Central memory CD8-positive, alpha-beta T cell (primary cell): Measurements from ENCODE around the gene DOCK10.
A peak's percentile ranks its signal among the peaks of the same experiment; 100 is the strongest.

Experiments used
- ATAC-seq: fragments of 150-1000 bp; cut with Tn5 transposase; replicated peaks from 2 replicates; pipeline ENCODE4 v1.10.0; 2022; ENCODE audit warnings: mild to moderate bottlenecking, moderate FRiP score, moderate number of reproducible peaks; ENCODE audit not compliant: poor library complexity, severe bottlenecking; ENCODE audit errors: extremely low read depth
- DNase-seq, 2 donors: peaks; one replicate each; pipeline ENCODE4 v3.0.0; 2021; ENCODE audit warnings: low spot score in 2 of 2
- H3K27ac Mint-ChIP-seq: one replicate; pipeline ENCODE4 v1.8.0; 2022; ENCODE audit warnings: low read depth, mild to moderate bottlenecking, moderate library complexity, mixed read lengths
- H3K27me3 Mint-ChIP-seq: one replicate; pipeline ENCODE4 v1.8.0; 2022; ENCODE audit warnings: mixed read lengths
- H3K36me3 Mint-ChIP-seq: one replicate; pipeline ENCODE4 v1.8.0; 2022; ENCODE audit warnings: mild to moderate bottlenecking, moderate library complexity, mixed read lengths; ENCODE audit not compliant: insufficient read depth
- H3K4me1 Mint-ChIP-seq: one replicate; pipeline ENCODE4 v1.8.0; 2022; ENCODE audit warnings: mixed read lengths
- H3K4me3 Mint-ChIP-seq: one replicate; pipeline ENCODE4 v1.8.0; 2022; ENCODE audit warnings: mild to moderate bottlenecking, moderate library complexity, mixed read lengths
- H3K9me3 Mint-ChIP-seq: one replicate; pipeline ENCODE4 v1.8.0; 2022; ENCODE audit warnings: mixed read lengths

DOCK10 gene

DNA sequence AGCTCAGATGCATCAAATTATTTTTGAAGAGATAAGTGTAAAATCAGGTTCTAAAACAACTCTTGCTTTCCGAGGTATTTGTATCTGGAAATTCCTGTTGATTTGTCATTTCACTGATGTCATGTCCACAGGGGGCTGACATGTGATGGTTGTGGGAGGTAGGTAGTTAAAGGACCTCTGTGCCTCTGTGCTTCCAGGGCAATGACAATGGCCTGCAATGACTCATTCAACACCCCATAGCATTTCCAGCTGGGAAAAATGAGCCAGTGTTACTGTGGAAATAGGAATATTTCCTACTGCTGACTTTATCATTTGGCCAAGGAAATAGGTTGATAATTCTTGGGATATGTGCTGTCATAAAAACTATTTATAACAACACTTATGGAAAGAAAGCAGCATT lies 239.9 kb downstream of the DOCK10 start:
- Mint-ChIP-seq H3K4me1 (no peaks in the 10 kb centered on the region), H3K4me3 (no peak overlapping the region), H3K27me3 (no peaks in the 10 kb centered on the region), H3K36me3 (peaks cover 78% of the 10 kb centered on the region), H3K27ac (peak overlapping the region; percentile 30), H3K9me3 (no peaks in the 10 kb centered on the region)
- no peak for DNase-seq
- no peak for ATAC-seq

DNA sequence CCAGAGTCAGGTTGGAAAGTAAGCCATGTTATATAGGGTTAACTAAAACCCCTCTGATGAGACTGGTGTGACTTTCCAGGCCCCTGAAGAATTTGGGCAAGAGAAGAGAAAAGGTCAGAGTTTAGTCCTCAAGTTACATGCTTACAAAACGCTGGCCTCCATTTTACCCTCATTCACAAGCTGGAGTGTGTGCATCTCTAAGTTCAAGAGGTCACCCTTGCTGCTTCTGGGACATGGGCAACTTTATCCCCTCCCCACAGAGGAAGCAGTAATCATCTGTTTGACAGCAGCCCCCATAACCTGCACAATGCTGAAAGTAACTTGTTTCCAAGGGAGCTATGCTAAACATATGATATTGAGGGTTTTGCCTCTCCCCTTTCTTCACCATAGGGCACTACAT lies 240.9 kb downstream of the DOCK10 start:
- H3K4me3 Mint-ChIP-seq = no peak overlapping the region
- no peaks in the 10 kb centered on the region for H3K27me3 Mint-ChIP-seq
- no peak for DNase-seq
- ATAC-seq = no peak
- no peaks in the 10 kb centered on the region for H3K9me3 Mint-ChIP-seq
- no peaks in the 10 kb centered on the region for H3K4me1 Mint-ChIP-seq
- peak overlapping the region; percentile 30 for H3K27ac Mint-ChIP-seq
- peaks cover 80% of the 10 kb centered on the region for H3K36me3 Mint-ChIP-seq

DNA sequence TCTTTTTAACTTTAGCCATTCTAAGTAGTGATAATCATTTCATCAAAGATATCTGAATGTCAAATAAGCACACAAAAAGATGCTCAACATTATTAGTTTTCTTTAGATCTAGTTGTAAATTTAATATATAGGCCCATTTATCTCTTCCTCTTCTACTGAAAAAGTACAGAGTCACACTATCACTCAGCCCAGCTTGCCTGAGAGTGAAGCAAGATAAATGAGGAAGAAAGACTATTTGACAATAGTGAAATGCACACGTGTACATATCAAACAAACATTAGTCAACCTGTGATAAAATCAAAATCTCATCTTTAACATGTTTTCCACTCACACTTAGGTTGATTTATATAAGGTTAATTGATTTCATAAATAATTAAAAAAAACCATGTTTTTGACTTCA lies 242.6 kb downstream of the DOCK10 start:
- Mint-ChIP-seq H3K9me3 (no peaks in the 10 kb centered on the region), H3K27ac (no peak overlapping the region), H3K36me3 (peaks cover 83% of the 10 kb centered on the region), H3K4me3 (no peak overlapping the region), H3K27me3 (no peaks in the 10 kb centered on the region), H3K4me1 (no peaks in the 10 kb centered on the region)
- ATAC-seq (no peak), DNase-seq (no peak)

DNA sequence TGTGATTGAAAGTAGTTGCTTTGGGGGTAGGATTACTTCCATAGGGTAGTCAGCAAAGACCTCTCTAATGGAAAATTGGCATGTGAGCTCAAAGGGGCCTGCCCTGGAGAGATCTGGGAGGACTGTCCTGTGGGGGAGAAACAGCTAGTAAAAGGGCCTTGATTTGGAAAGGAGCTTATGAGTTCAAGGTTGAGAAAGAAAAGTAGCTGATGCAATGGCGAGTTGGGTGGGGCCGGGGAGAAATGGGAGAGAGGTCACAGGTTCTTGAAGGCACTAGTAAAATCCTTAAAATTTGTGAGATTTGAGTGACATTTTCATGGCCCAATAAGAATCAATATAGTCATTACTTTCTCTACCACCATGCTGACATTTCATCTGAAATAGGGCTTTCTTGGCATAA lies 244.1 kb downstream of the DOCK10 start:
- DNase-seq (no peak), ATAC-seq (no peak)
- Mint-ChIP-seq H3K4me1 (no peaks in the 10 kb centered on the region), H3K27ac (peak overlapping the region; percentile 2), H3K36me3 (peaks cover 84% of the 10 kb centered on the region), H3K27me3 (no peaks in the 10 kb centered on the region), H3K4me3 (no peak overlapping the region), H3K9me3 (no peaks in the 10 kb centered on the region)

DNA sequence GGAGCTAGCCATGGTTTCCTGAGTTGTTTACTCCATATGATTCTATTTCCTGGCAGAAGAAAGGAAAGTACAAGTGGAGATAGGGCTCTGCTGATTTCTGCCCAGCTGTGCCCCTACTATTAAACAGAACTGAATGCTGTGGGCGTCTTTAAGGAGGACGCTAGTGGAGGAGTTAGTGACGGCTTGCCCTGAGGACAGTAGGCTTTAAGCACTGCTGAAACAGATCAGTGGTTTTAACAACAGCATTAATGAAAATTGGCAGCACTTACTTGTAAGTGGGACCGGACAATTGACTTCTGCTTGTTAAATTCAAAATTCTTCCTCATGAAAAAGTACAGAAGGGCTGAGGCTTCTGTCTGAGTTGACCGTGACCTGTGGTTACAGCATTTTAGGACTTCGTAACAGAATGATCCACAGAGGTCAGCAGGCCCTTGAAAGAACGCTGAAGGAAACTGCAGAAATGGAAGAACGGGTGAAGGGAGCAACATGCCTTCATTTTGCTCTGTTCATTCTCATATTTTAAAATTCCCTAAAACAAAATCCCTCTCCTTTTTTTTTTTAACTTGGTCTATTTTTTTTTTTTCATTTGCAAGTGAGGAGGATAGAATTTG lies 245.5 kb downstream of the DOCK10 start:
- H3K36me3 Mint-ChIP-seq = peaks cover 81% of the 10 kb centered on the region
- H3K4me1 Mint-ChIP-seq = no peaks in the 10 kb centered on the region
- H3K9me3 Mint-ChIP-seq = no peaks in the 10 kb centered on the region
- no peak for ATAC-seq
- no peak overlapping the region for H3K27ac Mint-ChIP-seq
- no peaks in the 10 kb centered on the region for H3K27me3 Mint-ChIP-seq
- no peak overlapping the region for H3K4me3 Mint-ChIP-seq
- DNase-seq = no peak

DNA sequence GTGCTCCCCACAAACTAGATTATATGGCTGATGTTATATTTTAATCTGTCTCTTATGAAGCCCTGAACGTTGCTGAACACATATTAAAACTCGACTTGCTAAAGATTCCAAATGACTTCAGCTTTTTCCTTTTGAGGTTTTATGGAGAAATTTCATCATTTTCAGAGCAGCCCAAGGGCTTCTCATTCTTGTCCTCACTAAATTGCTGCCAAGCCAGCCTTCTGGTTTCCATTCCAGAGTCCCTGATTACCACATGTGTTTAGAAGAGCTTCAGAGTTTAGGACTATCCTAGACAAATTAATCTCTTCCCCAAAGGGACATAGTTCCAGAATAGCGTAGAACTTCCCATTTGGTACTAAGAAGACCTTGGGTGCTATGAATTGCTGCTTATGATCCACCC lies 248.3 kb downstream of the DOCK10 start:
- Mint-ChIP-seq H3K9me3 (no peaks in the 10 kb centered on the region), H3K4me1 (no peaks in the 10 kb centered on the region), H3K27ac (no peak overlapping the region), H3K27me3 (no peaks in the 10 kb centered on the region), H3K36me3 (peaks cover 80% of the 10 kb centered on the region), H3K4me3 (no peak overlapping the region)
- DNase-seq (no peak), ATAC-seq (no peak)

DNA sequence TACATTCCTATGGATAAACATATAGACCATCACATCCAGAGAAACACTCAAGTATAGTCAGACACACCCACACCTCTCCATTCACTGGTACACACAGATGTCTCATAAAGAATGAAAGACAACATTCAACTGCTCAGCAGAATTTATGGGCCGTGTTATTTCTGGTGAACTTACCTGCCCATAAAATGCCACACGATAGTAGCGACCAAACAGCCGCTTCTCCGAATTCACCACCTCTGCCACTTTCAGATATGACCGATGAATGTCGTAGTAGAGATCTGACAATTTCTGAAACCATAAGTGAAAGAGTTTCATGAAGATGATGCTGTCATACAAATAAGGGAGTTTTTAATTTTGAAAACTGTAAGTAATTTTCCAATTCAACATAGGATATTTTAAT lies 255.4 kb downstream of the DOCK10 start:
- no peak for DNase-seq
- peak overlapping the region; percentile 35 for H3K27ac Mint-ChIP-seq

DNA sequence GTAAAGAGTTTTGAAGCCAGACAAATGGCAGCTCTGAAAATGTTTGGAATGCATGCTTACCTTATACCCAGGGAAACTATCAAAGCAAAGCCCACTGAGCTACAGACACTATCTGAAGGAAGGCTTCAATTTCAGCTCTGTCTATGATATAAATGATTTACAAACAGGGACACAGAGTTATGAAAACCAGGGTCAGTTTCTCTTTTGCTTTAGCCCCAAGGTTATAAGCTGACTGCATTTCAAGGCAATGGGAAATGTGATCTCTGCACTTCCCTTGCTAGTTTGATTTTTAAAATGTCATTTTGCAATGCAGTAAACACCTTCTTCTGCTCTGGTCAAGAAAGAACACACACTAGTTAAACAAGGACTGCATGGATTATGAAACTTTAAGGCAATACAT lies 260.9 kb downstream of the DOCK10 start:
- Mint-ChIP-seq H3K4me3 (no peak overlapping the region), H3K27me3 (no peaks in the 10 kb centered on the region), H3K27ac (no peak overlapping the region), H3K4me1 (peaks cover 4% of the 10 kb centered on the region), H3K9me3 (no peaks in the 10 kb centered on the region), H3K36me3 (peaks cover 46% of the 10 kb centered on the region)
- ATAC-seq = no peak
- DNase-seq = no peak

More for the DNA sequence above, 255.4 kb downstream of the DOCK10 start:
- Mint-ChIP-seq H3K4me1 (peaks cover 6% of the 10 kb centered on the region), H3K4me3 (no peak overlapping the region), H3K27me3 (no peaks in the 10 kb centered on the region), H3K36me3 (peaks cover 65% of the 10 kb centered on the region), H3K9me3 (no peaks in the 10 kb centered on the region)
- ATAC-seq = no peak

DNA sequence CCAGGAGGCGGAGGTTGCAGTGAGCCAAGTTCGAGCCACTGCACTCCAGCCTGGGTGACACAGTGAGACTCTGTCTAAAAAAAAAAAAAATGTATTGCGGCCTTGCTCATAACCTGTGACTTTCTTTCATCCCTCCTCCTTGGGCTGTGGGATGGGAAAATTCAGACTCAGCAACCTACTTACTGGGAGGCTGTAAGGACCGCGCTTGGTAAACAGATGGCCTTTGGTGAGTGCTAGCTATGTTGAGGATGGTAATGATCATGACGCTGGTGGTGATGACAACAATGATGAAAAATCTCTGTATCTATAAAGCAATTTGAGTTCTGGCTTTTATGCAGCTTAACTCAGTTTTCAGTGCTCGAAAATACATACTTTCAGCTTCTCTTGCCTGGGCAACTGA lies 261.4 kb downstream of the DOCK10 start:
- H3K27ac Mint-ChIP-seq = no peak overlapping the region
- no peaks in the 10 kb centered on the region for H3K27me3 Mint-ChIP-seq

DNA sequence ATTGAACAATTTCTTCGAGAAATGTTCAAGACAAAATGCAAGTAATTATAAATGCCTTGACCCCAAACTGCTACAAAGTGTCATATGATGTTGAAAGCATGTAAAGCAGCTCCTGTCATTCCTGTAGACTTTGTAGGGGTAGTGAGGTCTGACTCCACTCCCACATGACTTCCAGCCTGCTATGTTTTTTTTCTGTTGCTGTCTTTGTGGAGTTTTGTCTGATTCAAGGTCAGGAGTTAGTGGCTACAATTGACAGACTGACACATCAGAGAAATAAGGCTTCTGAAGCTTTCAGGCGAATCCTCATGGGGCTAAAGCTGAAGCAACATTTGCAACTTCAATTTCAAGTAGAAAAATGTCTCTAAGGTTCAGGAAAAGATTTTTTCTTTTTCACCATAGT lies 262.2 kb downstream of the DOCK10 start:
- Mint-ChIP-seq H3K36me3 (peaks cover 42% of the 10 kb centered on the region), H3K27me3 (no peaks in the 10 kb centered on the region), H3K4me3 (no peak overlapping the region), H3K4me1 (peaks cover 4% of the 10 kb centered on the region), H3K9me3 (no peaks in the 10 kb centered on the region), H3K27ac (no peak overlapping the region)
- no peak for DNase-seq
- ATAC-seq = no peak

More for the DNA sequence above, 261.4 kb downstream of the DOCK10 start:
- ATAC-seq = no peak
- no peak for DNase-seq
- Mint-ChIP-seq H3K36me3 (peaks cover 45% of the 10 kb centered on the region), H3K9me3 (no peaks in the 10 kb centered on the region), H3K4me3 (no peak overlapping the region), H3K4me1 (peaks cover 4% of the 10 kb centered on the region)

DNA sequence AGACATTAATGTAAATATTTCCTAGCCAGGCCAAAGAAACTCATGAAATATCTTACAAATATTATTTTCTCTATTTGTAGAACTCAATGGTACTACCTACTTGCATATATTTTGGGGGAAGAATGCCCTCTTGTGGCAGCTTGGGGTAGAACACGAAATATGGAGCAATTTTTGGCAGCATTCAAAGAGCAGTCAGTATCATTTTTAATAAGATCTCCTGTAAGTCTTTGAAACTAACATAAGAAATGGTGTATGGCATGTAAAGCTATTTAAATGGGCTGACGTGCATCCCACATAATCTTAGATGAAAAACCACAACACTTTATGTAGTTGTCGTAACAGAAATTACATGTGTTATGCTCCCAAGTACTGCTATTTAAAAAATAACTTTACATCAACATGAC lies 263.8 kb downstream of the DOCK10 start:
- no peaks in the 10 kb centered on the region for H3K9me3 Mint-ChIP-seq
- ATAC-seq (peak; percentile 40), DNase-seq (peak; percentile 22 to 24)
- peak overlapping the region; percentile 3 for H3K27ac Mint-ChIP-seq
- no peaks in the 10 kb centered on the region for H3K27me3 Mint-ChIP-seq
- H3K4me1 Mint-ChIP-seq = peaks cover 4% of the 10 kb centered on the region
- no peak overlapping the region for H3K4me3 Mint-ChIP-seq
- H3K36me3 Mint-ChIP-seq = peaks cover 46% of the 10 kb centered on the region

DNA sequence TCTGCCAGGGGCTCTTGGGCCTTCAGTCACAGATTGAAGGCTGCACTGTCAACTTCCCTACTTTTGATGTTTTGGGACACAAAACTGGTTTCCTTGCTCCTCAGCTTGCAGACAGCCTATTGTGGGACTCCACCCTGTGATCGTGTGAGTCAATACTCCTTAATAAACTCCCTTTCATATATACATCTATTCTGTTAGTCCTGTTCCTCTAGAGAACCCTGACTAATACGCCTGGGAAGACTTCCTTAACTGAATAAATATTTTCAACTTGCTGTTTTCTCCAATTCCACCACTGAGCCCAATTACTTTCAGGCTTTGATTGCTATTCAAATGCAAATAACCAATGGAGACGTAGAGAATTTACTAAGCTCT lies 264.7 kb downstream of the DOCK10 start:
- DNase-seq = no peak

DNA sequence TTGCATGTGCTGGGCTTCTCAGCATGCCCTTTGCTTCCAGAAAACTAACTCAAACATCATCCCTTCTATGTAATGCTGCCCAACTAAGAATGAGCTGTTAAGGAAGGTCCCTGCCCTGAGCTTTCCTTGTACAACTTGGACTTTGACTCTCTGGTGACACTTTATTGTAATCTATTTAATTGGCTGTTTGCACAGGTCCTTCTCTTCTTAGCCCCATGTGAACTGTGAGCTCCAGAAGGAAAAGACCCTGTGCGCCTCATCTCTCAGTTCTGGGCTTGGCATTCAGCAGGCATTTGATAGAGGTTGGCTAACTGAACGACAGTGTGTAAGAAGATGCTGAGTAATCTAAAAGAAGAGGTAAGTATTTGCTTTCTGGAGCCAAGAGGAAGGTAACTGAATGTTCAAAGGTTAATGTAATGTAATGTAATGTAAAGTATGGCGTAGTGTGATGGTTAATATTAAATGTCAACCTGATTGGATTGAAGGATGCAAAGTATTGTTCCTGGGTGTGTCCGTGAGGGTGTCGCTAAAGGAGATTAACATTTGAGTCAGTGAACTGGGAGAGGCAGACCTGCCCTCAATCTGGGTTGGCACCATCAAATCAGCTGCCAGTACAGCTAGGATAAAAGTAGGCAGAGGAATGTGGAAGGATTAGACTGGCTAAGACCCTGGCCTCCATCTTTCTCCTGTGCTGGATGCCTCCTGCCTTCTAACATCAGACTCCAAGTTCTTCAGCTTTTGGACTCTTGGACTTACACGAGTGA lies 265.3 kb downstream of the DOCK10 start:
- Mint-ChIP-seq H3K9me3 (no peaks in the 10 kb centered on the region), H3K27me3 (no peaks in the 10 kb centered on the region), H3K36me3 (peaks cover 50% of the 10 kb centered on the region), H3K27ac (peak overlapping the region; percentile 26), H3K4me3 (no peak overlapping the region), H3K4me1 (peaks cover 4% of the 10 kb centered on the region)
- ATAC-seq (no peak), DNase-seq (no peak)

More for the DNA sequence above, 264.7 kb downstream of the DOCK10 start:
- H3K9me3 Mint-ChIP-seq = no peaks in the 10 kb centered on the region
- no peak overlapping the region for H3K27ac Mint-ChIP-seq
- no peak overlapping the region for H3K4me3 Mint-ChIP-seq
- peaks cover 4% of the 10 kb centered on the region for H3K4me1 Mint-ChIP-seq
- no peak for ATAC-seq
- H3K27me3 Mint-ChIP-seq = no peaks in the 10 kb centered on the region
- peaks cover 49% of the 10 kb centered on the region for H3K36me3 Mint-ChIP-seq
